GM12878 (cell line): ENCODE results near the gene TMEM131L. TPM values are rescaled to one million over a fixed set of nuclear protein-coding genes. Genes with fewer than 3 reads are reported as not detected.

Experiments used
- ATAC-seq: fragments of 200-7000 bp; cut with Tn5 transposase; 3 replicates; pipeline ENCODE4 v1.9.1; 2020; ENCODE audit warnings: mild to moderate bottlenecking, moderate library complexity
- BruUV-seq: library from RNA; stranded (reverse); fragments of 400-500 nt; replicated peaks from 2 replicates; lab custom pipeline; 2021; lab: Mats Ljungman, UMichigan
- CTCF ChIA-PET: fragments of 300-600 bp; sonication (Branson Sonifier 250); formaldehyde crosslinking; extraction: SDS; loops from one replicate; lab custom pipeline; 2021; ENCODE audit warnings: inconsistent platforms; lab: Yijun Ruan, JAX
- POLR2A ChIA-PET: fragments of 350-600 bp; formaldehyde crosslinking; extraction: SDS; loops from one replicate; lab custom pipeline; 2021; ENCODE audit warnings: inconsistent platforms; lab: Charles Lee
- RAD21 ChIA-PET: fragments of 300-600 bp; sonication (Branson Sonifier 250); formaldehyde crosslinking; loops from one replicate; lab custom pipeline; 2023; ENCODE audit warnings: antibody characterized with exemption; ENCODE audit not compliant: unreplicated experiment; lab: Charles Lee
- SMC1A ChIA-PET: fragments of 300-600 bp; sonication (Branson Sonifier 250); formaldehyde crosslinking; loops from one replicate; lab custom pipeline; 2023; ENCODE audit not compliant: unreplicated experiment, uncharacterized antibody; lab: Charles Lee
- DNase-seq: peaks from one replicate; pipeline ENCODE4 v3.0.0-alpha.2; 2011; ENCODE audit warnings: low read depth, low spot score
- FAIRE-seq: peaks from 3 replicates; lab custom pipeline; 2011; peaks lifted over from hg19 to GRCh38; lab: Jason Lieb, UNC
- H2AFZ ChIP-seq: 2 replicates; pipeline ENCODE4 v1.6.0; 2011; ENCODE audit warnings: low read depth, low read length, control low read depth; ENCODE audit not compliant: control insufficient read depth
- H3K27ac ChIP-seq: 2 replicates; pipeline ENCODE4 v1.5.1; 2011; ENCODE audit warnings: control low read depth; ENCODE audit not compliant: control insufficient read depth, insufficient read depth
- H3K27me3 ChIP-seq, 2 experiments: replicated peaks in 1 of 2; 2 replicates each; pipeline versions ENCODE4 v1.6.0 to v1.6.1; 2011; ENCODE audit warnings: low read length in 1 of 2; ENCODE audit not compliant: control insufficient read depth in 2 of 2, insufficient read depth in 2 of 2
- H3K36me3 ChIP-seq, 2 experiments: 2 replicates each; pipeline ENCODE4 v1.5.1; 2011; ENCODE audit warnings: low read length in 1 of 2; ENCODE audit not compliant: control insufficient read depth in 2 of 2, insufficient read depth in 2 of 2
- H3K4me1 ChIP-seq: 2 replicates; pipeline ENCODE4 v1.6.1; 2011; ENCODE audit warnings: mild to moderate bottlenecking, low read length, moderate library complexity, mixed read lengths; ENCODE audit not compliant: control insufficient read depth, insufficient read depth
- H3K4me2 ChIP-seq: 2 replicates; pipeline ENCODE4 v1.6.0; 2011; ENCODE audit warnings: control low read depth; ENCODE audit not compliant: control insufficient read depth, insufficient read depth
- H3K4me3 ChIP-seq: fragments of 200-600 bp; sonication (generic); 2 replicates; pipeline ENCODE4 v1.5.1; 2016
- H3K79me2 ChIP-seq: 2 replicates; pipeline ENCODE4 v1.6.0; 2011; ENCODE audit warnings: low read length; ENCODE audit not compliant: control insufficient read depth, insufficient read depth
- H3K9ac ChIP-seq: 2 replicates; pipeline ENCODE4 v1.8.0; 2011; ENCODE audit warnings: low read length, control low read depth, mixed read lengths; ENCODE audit not compliant: control insufficient read depth, insufficient read depth
- H3K9me3 ChIP-seq: replicated peaks from 3 replicates; pipeline ENCODE4 v1.5.1; 2011; ENCODE audit warnings: mild to moderate bottlenecking, low read length; ENCODE audit not compliant: control insufficient read depth, insufficient read depth
- H4K20me1 ChIP-seq: 2 replicates; pipeline ENCODE4 v1.6.0; 2011; ENCODE audit not compliant: control insufficient read depth, insufficient read depth
- BCL11A ChIP-seq: IDR thresholded peaks from 2 replicates; pipeline ENCODE4 v1.6.1; 2011; ENCODE audit warnings: low read depth, low read length
- KLF5 ChIP-seq: fragments of 450-650 bp; IDR thresholded peaks from 2 replicates; pipeline ENCODE4 v1.6.1; 2014; ENCODE audit warnings: mild to moderate bottlenecking; ENCODE audit not compliant: partially characterized antibody
- RELA ChIP-seq: fragments of 450-650 bp; IDR thresholded peaks from 2 replicates; pipeline ENCODE4 v1.8.0; 2014; ENCODE audit warnings: borderline replicate concordance; ENCODE audit not compliant: partially characterized antibody
- SP1 ChIP-seq: IDR thresholded peaks from one replicate; pipeline ENCODE4 v1.6.1; 2011; ENCODE audit warnings: low read depth, low read length
- SREBF2 ChIP-seq: IDR thresholded peaks from 2 replicates; pipeline ENCODE4 v1.6.1; 2012; ENCODE audit warnings: mild to moderate bottlenecking, low read length
- TAF1 ChIP-seq: IDR thresholded peaks from 2 replicates; pipeline ENCODE4 v1.6.1; 2011; ENCODE audit warnings: mild to moderate bottlenecking, low read depth, low read length, borderline replicate concordance
- YY1 ChIP-seq: IDR thresholded peaks from 2 replicates; pipeline ENCODE4 v1.6.1; 2011; ENCODE audit warnings: low read depth, mild to moderate bottlenecking, low read length
- WGBS: methylation state at CpG from one replicate; pipeline ENCODE4 v1.1.6; 2016; ENCODE audit warnings: low lambda C conversion rate; ENCODE audit not compliant: insufficient replicate concordance, insufficient coverage; ENCODE audit errors: missing lambda C conversion rate; 5-methylcytosine and 5-hydroxymethylcytosine counted together
- in situ Hi-C: fragments of 300-500 bp; cut with MboI; formaldehyde crosslinking; loops from 9 replicates; pipeline ENCODE4 v1.14.3; 2018; ENCODE audit warnings: mixed read lengths
- intact Hi-C: fragments of 100-400 bp; cut with micrococcal nuclease; formaldehyde crosslinking; loops from one replicate; pipeline ENCODE4 v1.14.2; 2022; ENCODE audit not compliant: unreplicated experiment
- polyA plus RNA-seq, 11 experiments: library from polyadenylated mRNA; depleted of rRNA in 4 of 11; unstranded in 6 of 11; stranded (reverse) in 5 of 11; fragments of >200 nt; fragmentation: Nextera tagmentation in 4 of 11; fragmentation: Illumina TruSeq in 1 of 11; extraction: Ambion mirVana in 4 of 11; extraction: Trizol in 1 of 11; gene quantifications; 1 replicate in 1 of 11; 2 replicates in 10 of 11; pipeline versions ENCODE4 v1.2.1 to v1.2.3, GENCODE V29; 2011 to 2016; ENCODE audit warnings: inconsistent platforms in 2 of 11, missing spikeins in 2 of 11, low read depth in 1 of 11
- total RNA-seq, 4 experiments: library from RNA; depleted of rRNA in 3 of 4; stranded (reverse); fragments of >200 nt in 3 of 4; fragmentation: Illumina TruSeq in 1 of 4; extraction: Trizol in 1 of 4; gene quantifications; 2 replicates each; pipeline versions ENCODE4 v1.2.1 to v1.2.3, GENCODE V29; 2013 to 2021
- TF ChIP-seq, protein P1 (sequence below): IDR thresholded peaks from 2 replicates; pipeline ENCODE4 v1.6.1; 2011; ENCODE audit warnings: mild to moderate bottlenecking, low read depth, low read length, moderate library complexity; ENCODE audit not compliant: insufficient replicate concordance
- TF ChIP-seq, protein P2 (sequence below): fragments of 450-650 bp; formaldehyde crosslinking; IDR thresholded peaks from 2 replicates; pipeline ENCODE4 v1.5.0; 2022; ENCODE audit warnings: mild to moderate bottlenecking, missing genetic modification characterization
- TF ChIP-seq, protein P3 (sequence below): IDR thresholded peaks from 2 replicates; pipeline ENCODE4 v1.6.1; 2012; ENCODE audit warnings: low read depth, low read length, improper control_type of control experiment

The TMEM131L gene
- total and polyA plus RNA-seq, 10 of the 15 experiments (the other 5 are each of a cell fraction or from before 2014, with no cell fraction given) = 8.5 to 101 (median 74.4) TPM

DNA sequence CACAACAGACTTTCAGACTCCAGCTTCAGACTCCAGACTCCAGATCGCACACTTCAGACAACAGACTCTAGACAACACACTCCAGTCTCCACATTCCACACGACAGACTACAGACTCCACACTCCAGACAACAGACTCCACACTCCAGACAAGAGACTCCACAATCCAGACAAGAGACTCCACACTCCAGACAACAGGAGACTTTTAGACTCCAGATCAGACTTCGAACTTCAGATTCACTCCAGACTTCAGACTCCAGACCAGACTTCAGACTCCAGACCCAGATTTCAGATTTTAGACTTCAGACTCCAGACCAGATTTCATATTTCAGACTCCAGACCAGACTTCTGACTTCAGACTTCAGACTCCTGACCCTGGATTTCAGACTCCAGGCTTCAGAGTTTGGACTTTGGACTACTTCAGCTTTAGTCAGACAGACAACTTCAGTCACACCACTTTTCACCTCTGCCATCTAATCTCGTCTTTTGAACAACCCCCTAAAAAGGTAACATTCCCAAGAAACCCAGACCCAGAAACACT is 188.9 kb downstream of the TMEM131L start:
- ATAC-seq = no peak
- Histone ChIP-seq H2AFZ (no peak overlapping the region), H3K4me1 (no peaks in the 10 kb centered on the region), H3K27me3 (no peaks in the 10 kb centered on the region; a peak in 1 of 4 replicates), H4K20me1 (no peaks in the 10 kb centered on the region), H3K27ac (no peak overlapping the region), H3K9me3 (no peaks in the 10 kb centered on the region), H3K4me2 (no peak overlapping the region), H3K36me3 (no peaks in the 10 kb centered on the region), H3K9ac (no peak overlapping the region), H3K4me3 (no peak overlapping the region), H3K79me2 (no peaks in the 10 kb centered on the region)
- DNase-seq = no peak
- SMC1A ChIA-PET = no interaction called here
- in situ Hi-C loops = no loop called here
- POLR2A ChIA-PET = no interaction called here
- FAIRE-seq = no peak
- intact Hi-C loops = no loop called here
- 11% methylated on average over 4 of the region's 4 CpGs for WGBS
- CTCF ChIA-PET = interaction anchor here (1.2 to 1.4 kb wide), 2 partner anchors 10 to 95 kb away, joined by 3 to 5 read pairs; no protein-coding TSS in a partner anchor
- RAD21 ChIA-PET = interaction anchor here (0.6 kb wide), 1 partner anchor 68 kb away, joined by 3 read pairs; no protein-coding TSS in a partner anchor
- no TSS peak for BruUV-seq
- no peak for TF ChIP-seq BCL11A
- TF ChIP-seq, protein P1, sequence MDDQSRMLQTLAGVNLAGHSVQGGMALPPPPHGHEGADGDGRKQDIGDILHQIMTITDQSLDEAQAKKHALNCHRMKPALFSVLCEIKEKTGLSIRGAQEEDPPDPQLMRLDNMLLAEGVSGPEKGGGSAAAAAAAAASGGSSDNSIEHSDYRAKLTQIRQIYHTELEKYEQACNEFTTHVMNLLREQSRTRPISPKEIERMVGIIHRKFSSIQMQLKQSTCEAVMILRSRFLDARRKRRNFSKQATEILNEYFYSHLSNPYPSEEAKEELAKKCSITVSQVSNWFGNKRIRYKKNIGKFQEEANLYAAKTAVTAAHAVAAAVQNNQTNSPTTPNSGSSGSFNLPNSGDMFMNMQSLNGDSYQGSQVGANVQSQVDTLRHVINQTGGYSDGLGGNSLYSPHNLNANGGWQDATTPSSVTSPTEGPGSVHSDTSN = no peak
- no peak for TF ChIP-seq TAF1
- TF ChIP-seq RELA = no peak
- no peak for TF ChIP-seq KLF5
- no peak for TF ChIP-seq SREBF2
- TF ChIP-seq YY1 = no peak
- TF ChIP-seq, protein P2, sequence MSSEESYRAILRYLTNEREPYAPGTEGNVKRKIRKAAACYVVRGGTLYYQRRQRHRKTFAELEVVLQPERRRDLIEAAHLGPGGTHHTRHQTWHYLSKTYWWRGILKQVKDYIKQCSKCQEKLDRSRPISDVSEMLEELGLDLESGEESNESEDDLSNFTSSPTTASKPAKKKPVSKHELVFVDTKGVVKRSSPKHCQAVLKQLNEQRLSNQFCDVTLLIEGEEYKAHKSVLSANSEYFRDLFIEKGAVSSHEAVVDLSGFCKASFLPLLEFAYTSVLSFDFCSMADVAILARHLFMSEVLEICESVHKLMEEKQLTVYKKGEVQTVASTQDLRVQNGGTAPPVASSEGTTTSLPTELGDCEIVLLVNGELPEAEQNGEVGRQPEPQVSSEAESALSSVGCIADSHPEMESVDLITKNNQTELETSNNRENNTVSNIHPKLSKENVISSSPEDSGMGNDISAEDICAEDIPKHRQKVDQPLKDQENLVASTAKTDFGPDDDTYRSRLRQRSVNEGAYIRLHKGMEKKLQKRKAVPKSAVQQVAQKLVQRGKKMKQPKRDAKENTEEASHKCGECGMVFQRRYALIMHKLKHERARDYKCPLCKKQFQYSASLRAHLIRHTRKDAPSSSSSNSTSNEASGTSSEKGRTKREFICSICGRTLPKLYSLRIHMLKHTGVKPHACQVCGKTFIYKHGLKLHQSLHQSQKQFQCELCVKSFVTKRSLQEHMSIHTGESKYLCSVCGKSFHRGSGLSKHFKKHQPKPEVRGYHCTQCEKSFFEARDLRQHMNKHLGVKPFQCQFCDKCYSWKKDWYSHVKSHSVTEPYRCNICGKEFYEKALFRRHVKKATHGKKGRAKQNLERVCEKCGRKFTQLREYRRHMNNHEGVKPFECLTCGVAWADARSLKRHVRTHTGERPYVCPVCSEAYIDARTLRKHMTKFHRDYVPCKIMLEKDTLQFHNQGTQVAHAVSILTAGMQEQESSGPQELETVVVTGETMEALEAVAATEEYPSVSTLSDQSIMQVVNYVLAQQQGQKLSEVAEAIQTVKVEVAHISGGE (CRISPR knock-in tag) = no peak
- TF ChIP-seq SP1 = no peak
- TF ChIP-seq, protein P3, sequence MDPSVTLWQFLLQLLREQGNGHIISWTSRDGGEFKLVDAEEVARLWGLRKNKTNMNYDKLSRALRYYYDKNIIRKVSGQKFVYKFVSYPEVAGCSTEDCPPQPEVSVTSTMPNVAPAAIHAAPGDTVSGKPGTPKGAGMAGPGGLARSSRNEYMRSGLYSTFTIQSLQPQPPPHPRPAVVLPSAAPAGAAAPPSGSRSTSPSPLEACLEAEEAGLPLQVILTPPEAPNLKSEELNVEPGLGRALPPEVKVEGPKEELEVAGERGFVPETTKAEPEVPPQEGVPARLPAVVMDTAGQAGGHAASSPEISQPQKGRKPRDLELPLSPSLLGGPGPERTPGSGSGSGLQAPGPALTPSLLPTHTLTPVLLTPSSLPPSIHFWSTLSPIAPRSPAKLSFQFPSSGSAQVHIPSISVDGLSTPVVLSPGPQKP = no peak
